GM18511 (cell line): ENCODE measurements around the gene ESYT3.
"Not testable (repeated sequence)": the region's sequence is repeated elsewhere in the genome, so short reads cannot be mapped to it uniquely, and the experiment has no call there.

Experiments
- ATAC-seq: cut with Tn5 transposase; IDR thresholded peaks from one replicate; pipeline ENCODE4 v1.9.1; 2021; ENCODE audit warnings: mild to moderate bottlenecking, moderate library complexity; ENCODE audit not compliant: unreplicated experiment

Gene ESYT3

GRCh38 chr3:138441256-138441655 lies 6.8 kb downstream of the ESYT3 start:
- ATAC-seq, result no peak

- no peak for ATAC-seq
These were observed 7.3 kb downstream of the ESYT3 start for GRCh38 chr3:138441742-138442141.

GRCh38 chr3:138442433-138442832 lies 8.0 kb downstream of the ESYT3 start:
- ATAC-seq, result no peak

GRCh38 chr3:138443091-138443490 lies 8.7 kb downstream of the ESYT3 start:
- ATAC-seq, result no peak

- no peak for ATAC-seq
These were observed 9.4 kb downstream of the ESYT3 start for GRCh38 chr3:138443521-138444503.

GRCh38 chr3:138445236-138445635 lies 10.8 kb downstream of the ESYT3 start:
- no peak for ATAC-seq

GRCh38 chr3:138445654-138446053 lies 11.2 kb downstream of the ESYT3 start:
- no peak for ATAC-seq

- ATAC-seq, result no peak
These were observed 14.2 kb downstream of the ESYT3 start for GRCh38 chr3:138448631-138449030.

- no peak for ATAC-seq
These were observed 15.1 kb downstream of the ESYT3 start for GRCh38 chr3:138449490-138449889.

- no peak for ATAC-seq
These were observed 15.8 kb downstream of the ESYT3 start for GRCh38 chr3:138450181-138450580.

- ATAC-seq, result no peak
These were observed 16.4 kb downstream of the ESYT3 start for GRCh38 chr3:138450704-138451424.

GRCh38 chr3:138451595-138452162 lies 17.3 kb downstream of the ESYT3 start:
- ATAC-seq, result no peak

GRCh38 chr3:138452436-138452835 lies 18.0 kb downstream of the ESYT3 start:
- no peak for ATAC-seq

GRCh38 chr3:138453940-138454339 lies 19.5 kb downstream of the ESYT3 start:
- ATAC-seq, result not testable (repeated sequence)

- ATAC-seq, result no peak
These were observed 21.6 kb downstream of the ESYT3 start for GRCh38 chr3:138455801-138456716.

GRCh38 chr3:138456961-138457862 lies 22.8 kb downstream of the ESYT3 start:
- ATAC-seq, result no peak

- ATAC-seq, result no peak
These were observed 23.7 kb downstream of the ESYT3 start for GRCh38 chr3:138457863-138458735.

- ATAC-seq, result no peak
These were observed 24.5 kb downstream of the ESYT3 start for GRCh38 chr3:138458774-138459499.
